CD4-positive, alpha-beta memory T cell (primary cell): ENCODE measurements around the gene DALRD3. TPM values are rescaled to one million over a fixed set of nuclear protein-coding genes. Genes with fewer than 3 reads are reported as not detected.

ENCODE experiments used
- CTCF ChIA-PET: fragments of 350-600 bp; sonication (Branson Sonifier 250); formaldehyde crosslinking; loops from one replicate; lab custom pipeline; 2021; ENCODE audit warnings: inconsistent platforms; ENCODE audit not compliant: partially characterized antibody; lab: Charles Lee
- POLR2A ChIA-PET: fragments of 350-600 bp; sonication (Branson Sonifier 250); formaldehyde crosslinking; loops from one replicate; lab custom pipeline; 2021; ENCODE audit not compliant: partially characterized antibody; lab: Charles Lee
- DNase-seq, 5 donors: peaks; one replicate each; pipeline versions ENCODE4 v3.0.0 to v3.0.0-alpha.2; 2020 to 2022; ENCODE audit warnings: mixed read lengths in 1 of 5
- H3K27ac ChIP-seq: one replicate; pipeline ENCODE4 v1.7.0; 2013; ENCODE audit warnings: low read depth, low read length
- H3K27me3 ChIP-seq: 2 replicates; pipeline ENCODE4 v1.7.0; 2013; ENCODE audit warnings: mild to moderate bottlenecking, low read length, moderate library complexity; ENCODE audit not compliant: insufficient read depth
- H3K36me3 ChIP-seq: 2 replicates; pipeline ENCODE4 v1.7.0; 2013; ENCODE audit warnings: mild to moderate bottlenecking, low read length, moderate library complexity; ENCODE audit not compliant: insufficient read depth
- H3K4me1 ChIP-seq: 2 replicates; pipeline ENCODE4 v1.7.0; 2013; ENCODE audit warnings: mild to moderate bottlenecking, low read length, moderate library complexity; ENCODE audit not compliant: insufficient read depth
- H3K4me3 ChIP-seq, 2 donors: one replicate each; pipeline ENCODE4 v1.7.0; 2013; ENCODE audit warnings: low read length in 2 of 2, mild to moderate bottlenecking in 1 of 2
- H3K9me3 ChIP-seq, 2 donors: one replicate each; pipeline ENCODE4 v1.7.0; 2013; ENCODE audit warnings: low read length in 2 of 2, control low read depth in 1 of 2; ENCODE audit not compliant: control insufficient read depth in 1 of 2
- H3K27ac Mint-ChIP-seq, 7 donors: one replicate each; pipeline ENCODE4 v1.8.0; 2020 to 2021; ENCODE audit warnings: mixed read lengths in 7 of 7, mild to moderate bottlenecking in 6 of 7, inconsistent platforms in 3 of 7, moderate library complexity in 3 of 7
- H3K27me3 Mint-ChIP-seq, 2 donors: one replicate each; pipeline ENCODE4 v1.8.0; 2020 to 2021; ENCODE audit warnings: mixed read lengths in 2 of 2
- H3K36me3 Mint-ChIP-seq, 2 donors: one replicate each; pipeline ENCODE4 v1.8.0; 2020 to 2021; ENCODE audit warnings: mixed read lengths in 2 of 2, inconsistent platforms in 1 of 2, mild to moderate bottlenecking in 1 of 2
- H3K4me1 Mint-ChIP-seq, 4 donors: one replicate each; pipeline ENCODE4 v1.8.0; 2020 to 2021; ENCODE audit warnings: mixed read lengths in 4 of 4, mild to moderate bottlenecking in 1 of 4
- H3K4me3 Mint-ChIP-seq, 8 donors: one replicate each; pipeline ENCODE4 v1.8.0; 2020 to 2021; ENCODE audit warnings: mixed read lengths in 8 of 8, mild to moderate bottlenecking in 7 of 8, moderate library complexity in 6 of 8, inconsistent platforms in 3 of 8
- H3K9me3 Mint-ChIP-seq, 8 donors: one replicate each; pipeline ENCODE4 v1.8.0; 2020 to 2021; ENCODE audit warnings: mixed read lengths in 8 of 8, mild to moderate bottlenecking in 5 of 8, inconsistent platforms in 3 of 8, moderate library complexity in 1 of 8
- intact Hi-C: fragments of 100-400 bp; cut with micrococcal nuclease; formaldehyde crosslinking; loops from one replicate; pipeline ENCODE4 v1.15.1; 2023
- polyA plus RNA-seq, 2 donors: library from polyadenylated mRNA; unstranded; fragments of 300-500 nt; fragmentation: Illumina TruSeq; gene quantifications; one replicate each; pipeline ENCODE4 v1.2.3, GENCODE V29; 2021
- total RNA-seq, 2 experiments: library from RNA; stranded (reverse); gene quantifications; one replicate each; pipeline ENCODE4 v1.2.3, GENCODE V29; 2021

The DALRD3 gene
- total and polyA plus RNA-seq, 4 experiments from 2014 or later, result 31.2 to 41.3 (median 32.5) TPM

DNA sequence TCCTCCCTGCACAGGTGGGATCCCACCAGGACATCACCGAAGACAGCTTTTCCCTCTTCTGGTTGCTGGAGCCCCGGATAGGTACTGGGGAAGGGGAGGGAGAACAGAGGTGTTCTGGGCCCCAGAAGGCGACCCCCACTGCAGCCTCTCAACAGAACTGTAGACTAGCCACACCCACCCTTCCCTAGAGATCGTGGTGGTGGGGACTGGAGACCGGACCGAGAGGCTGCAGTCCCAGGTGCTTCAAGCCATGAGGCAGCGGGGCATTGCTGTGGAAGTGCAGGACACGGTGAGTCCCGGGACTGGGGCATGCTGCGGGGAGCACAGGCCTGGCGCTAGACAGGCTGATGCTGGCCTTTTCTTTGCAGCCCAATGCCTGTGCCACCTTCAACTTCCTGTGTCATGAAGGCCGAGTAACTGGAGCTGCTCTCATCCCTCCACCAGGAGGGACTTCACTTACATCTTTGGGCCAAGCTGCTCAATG, 4.3 kb upstream of the DALRD3 start:
- POLR2A ChIA-PET, result interaction anchor here (0.6 to 17.6 kb wide), 16 partner anchors 10 to 722 kb away, joined by 3 to 629 read pairs (median 6); partner anchors contain the start of genes DALRD3, NME6, P4HTM and QRICH1
- H3K9me3 Mint-ChIP-seq, result peaks cover 0 to 1% (median 0%) of the 10 kb centered on the region in 8 donors
- peak overlapping the region; percentile 97 for H3K27ac ChIP-seq
- H3K4me1 ChIP-seq, result peaks cover 39% of the 10 kb centered on the region
- peaks cover 16 to 74% (median 38%) of the 10 kb centered on the region in 4 donors for H3K4me1 Mint-ChIP-seq
- H3K36me3 Mint-ChIP-seq, result peaks cover 21 to 46% of the 10 kb centered on the region in 2 donors
- peaks cover 38% of the 10 kb centered on the region for H3K36me3 ChIP-seq
- CTCF ChIA-PET, result interaction anchor here (1.1 to 15.4 kb wide), 9 partner anchors 9 to 148 kb away, joined by 3 to 216 read pairs (median 10); partner anchors contain the start of genes KLHDC8B, P4HTM, QRICH1 and WDR6
- DNase-seq, result no peak
- intact Hi-C loops, result loop anchor here (5.0 to 10.0 kb wide), 2 partner anchors 125 to 322 kb away; partner anchors contain the start of genes SLC25A20 and USP4
- H3K27me3 Mint-ChIP-seq, result no peaks in the 10 kb centered on the region
- no peaks in the 10 kb centered on the region for H3K27me3 ChIP-seq
- H3K9me3 ChIP-seq, result no peaks in the 10 kb centered on the region
- H3K4me3 Mint-ChIP-seq, result peak overlapping the region; percentile 94 to 98 (median 96)
- H3K4me3 ChIP-seq, result peak overlapping the region; percentile 65 to 98
- H3K27ac Mint-ChIP-seq, result peak overlapping the region; percentile 93 to 99 (median 98)

DNA sequence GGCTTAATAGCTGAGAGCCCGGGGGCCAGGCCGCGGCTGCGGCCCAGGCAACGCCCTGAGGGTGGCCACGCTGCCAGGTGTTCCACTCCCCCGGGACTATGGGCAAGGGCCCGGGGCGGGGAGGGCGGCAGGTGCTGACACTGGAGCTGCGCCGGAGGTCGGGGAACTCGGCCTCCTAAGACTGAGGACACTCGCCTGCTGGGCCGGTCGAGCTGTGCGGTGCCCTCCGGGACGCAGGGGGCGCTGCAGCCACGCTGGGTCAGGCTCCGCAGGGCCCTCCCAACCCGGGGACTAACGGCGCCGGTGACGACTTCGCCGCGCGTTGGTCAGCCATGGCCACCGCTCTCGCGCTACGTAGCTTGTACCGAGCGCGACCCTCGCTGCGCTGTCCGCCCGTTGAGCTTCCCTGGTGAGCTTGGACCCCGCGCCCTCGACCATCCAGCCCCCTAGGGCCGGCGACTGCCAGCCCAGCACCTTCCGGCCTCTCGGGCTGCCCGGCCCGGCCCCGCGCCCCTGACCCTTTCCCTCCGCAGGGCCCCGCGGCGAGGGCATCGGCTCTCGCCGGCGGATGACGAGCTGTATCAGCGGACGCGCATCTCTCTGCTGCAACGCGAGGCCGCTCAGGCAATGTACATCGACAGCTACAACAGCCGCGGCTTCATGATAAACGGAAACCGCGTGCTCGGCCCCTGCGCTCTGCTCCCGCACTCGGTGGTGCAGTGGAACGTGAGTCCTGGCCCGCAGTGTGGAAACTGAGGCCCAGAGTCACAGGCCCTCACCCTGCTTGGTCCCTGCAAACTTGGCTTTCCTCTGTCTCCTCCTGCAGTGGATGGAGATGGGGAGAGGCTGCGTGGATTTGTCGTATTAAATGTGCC, 3.7 kb upstream of the DALRD3 start, which contains the start of gene NDUFAF3:
Gene NDUFAF3 (plus strand): TSS at position 309 of the 875 bp plus-strand sequence. CDS start 24 bp downstream, at position 333.
- peak within 1 kb of the TSS; percentile 97 for H3K27ac ChIP-seq
- Mint-ChIP-seq H3K27me3 (no peaks in the 10 kb centered on the region), H3K4me3 (peak within 1 kb of the TSS; percentile 94 to 98 (median 96)), H3K27ac (peak within 1 kb of the TSS; percentile 93 to 99 (median 98)), H3K4me1 (peaks cover 16 to 74% (median 41%) of the 10 kb centered on the region in 4 donors), H3K9me3 (peaks cover 0 to 1% (median 0%) of the 10 kb centered on the region in 8 donors), H3K36me3 (peaks cover 19 to 46% of the 10 kb centered on the region in 2 donors)
- CTCF ChIA-PET, result interaction anchor here (0.9 to 15.4 kb wide), 13 partner anchors 9 to 582 kb away, joined by 3 to 216 read pairs (median 6); partner anchors contain the start of genes KLHDC8B, P4HTM, QRICH1 and TMA7
- POLR2A ChIA-PET, result interaction anchor here (0.6 to 22.1 kb wide), 34 partner anchors 1 to 918 kb away, joined by 3 to 629 read pairs (median 4); partner anchors contain the start of genes ARIH2, CCDC51, DALRD3 and IMPDH2
- H3K4me3 ChIP-seq, result peak within 1 kb of the TSS; percentile 65 to 98
- intact Hi-C loops, result loop anchor here (1.0 to 10.0 kb wide), 6 partner anchors 7 to 323 kb away; partner anchors contain the start of genes IMPDH2, P4HTM, QRICH1 and SLC25A20
- peaks cover 38% of the 10 kb centered on the region for H3K36me3 ChIP-seq
- DNase-seq, result peak; percentile 89 to 91 (median 90)
- no peaks in the 10 kb centered on the region for H3K27me3 ChIP-seq
- H3K4me1 ChIP-seq, result peaks cover 43% of the 10 kb centered on the region
- no peaks in the 10 kb centered on the region for H3K9me3 ChIP-seq

DNA sequence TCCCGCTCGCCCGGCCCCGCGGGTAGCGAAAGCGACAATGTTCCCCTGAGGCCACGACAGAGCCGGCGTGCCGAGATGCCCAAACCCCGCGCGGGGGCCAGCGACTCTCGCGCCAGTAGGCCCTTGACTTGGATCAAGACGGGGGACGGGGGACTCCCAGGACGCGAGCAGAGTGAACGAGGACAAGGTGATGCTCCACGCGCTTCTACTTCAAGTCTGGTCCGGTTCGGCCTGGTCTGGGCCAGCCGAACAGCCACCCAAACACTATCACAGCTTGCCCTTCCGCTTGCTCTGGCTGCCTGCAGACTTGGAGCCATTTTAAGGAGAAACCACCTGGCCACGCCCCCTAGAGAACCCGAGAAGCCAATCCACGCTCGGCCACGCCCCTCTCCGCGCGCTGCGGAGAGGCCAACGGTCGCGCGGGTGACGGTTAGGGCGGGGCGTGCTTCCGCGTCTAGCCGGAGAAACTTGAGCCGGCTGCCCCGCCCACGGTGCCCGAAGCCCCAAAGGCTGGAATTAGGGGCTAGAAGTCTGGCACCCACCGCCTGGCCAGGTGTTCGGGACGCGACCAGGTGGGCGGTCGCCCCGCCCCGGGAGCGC, 2.9 kb upstream of the DALRD3 start:
- Mint-ChIP-seq H3K9me3 (peaks cover 0 to 1% (median 0%) of the 10 kb centered on the region in 8 donors), H3K4me1 (peaks cover 16 to 74% (median 41%) of the 10 kb centered on the region in 4 donors), H3K27ac (peak overlapping the region; percentile 93 to 99 (median 98)), H3K4me3 (peak overlapping the region; percentile 94 to 98 (median 96)), H3K36me3 (peaks cover 18 to 45% of the 10 kb centered on the region in 2 donors), H3K27me3 (no peaks in the 10 kb centered on the region)
- H3K27me3 ChIP-seq, result no peaks in the 10 kb centered on the region
- H3K4me3 ChIP-seq, result peak overlapping the region; percentile 65 to 98
- H3K27ac ChIP-seq, result peak overlapping the region; percentile 97
- peak; percentile 98 for DNase-seq
- H3K4me1 ChIP-seq, result peaks cover 49% of the 10 kb centered on the region
- intact Hi-C loops, result loop anchor here (1.0 to 10.0 kb wide), 6 partner anchors 8 to 323 kb away; partner anchors contain the start of genes IMPDH2, P4HTM, QRICH1 and SLC25A20
- CTCF ChIA-PET, result interaction anchor here (0.9 to 15.4 kb wide), 13 partner anchors 10 to 581 kb away, joined by 3 to 216 read pairs (median 6); partner anchors contain the start of genes KLHDC8B, P4HTM, QRICH1 and TMA7
- POLR2A ChIA-PET, result interaction anchor here (0.8 to 22.1 kb wide), 31 partner anchors 0 to 918 kb away, joined by 3 to 629 read pairs (median 4); partner anchors contain the start of genes ARIH2, CCDC51, DALRD3 and IMPDH2
- peaks cover 34% of the 10 kb centered on the region for H3K36me3 ChIP-seq
- H3K9me3 ChIP-seq, result no peaks in the 10 kb centered on the region

DNA sequence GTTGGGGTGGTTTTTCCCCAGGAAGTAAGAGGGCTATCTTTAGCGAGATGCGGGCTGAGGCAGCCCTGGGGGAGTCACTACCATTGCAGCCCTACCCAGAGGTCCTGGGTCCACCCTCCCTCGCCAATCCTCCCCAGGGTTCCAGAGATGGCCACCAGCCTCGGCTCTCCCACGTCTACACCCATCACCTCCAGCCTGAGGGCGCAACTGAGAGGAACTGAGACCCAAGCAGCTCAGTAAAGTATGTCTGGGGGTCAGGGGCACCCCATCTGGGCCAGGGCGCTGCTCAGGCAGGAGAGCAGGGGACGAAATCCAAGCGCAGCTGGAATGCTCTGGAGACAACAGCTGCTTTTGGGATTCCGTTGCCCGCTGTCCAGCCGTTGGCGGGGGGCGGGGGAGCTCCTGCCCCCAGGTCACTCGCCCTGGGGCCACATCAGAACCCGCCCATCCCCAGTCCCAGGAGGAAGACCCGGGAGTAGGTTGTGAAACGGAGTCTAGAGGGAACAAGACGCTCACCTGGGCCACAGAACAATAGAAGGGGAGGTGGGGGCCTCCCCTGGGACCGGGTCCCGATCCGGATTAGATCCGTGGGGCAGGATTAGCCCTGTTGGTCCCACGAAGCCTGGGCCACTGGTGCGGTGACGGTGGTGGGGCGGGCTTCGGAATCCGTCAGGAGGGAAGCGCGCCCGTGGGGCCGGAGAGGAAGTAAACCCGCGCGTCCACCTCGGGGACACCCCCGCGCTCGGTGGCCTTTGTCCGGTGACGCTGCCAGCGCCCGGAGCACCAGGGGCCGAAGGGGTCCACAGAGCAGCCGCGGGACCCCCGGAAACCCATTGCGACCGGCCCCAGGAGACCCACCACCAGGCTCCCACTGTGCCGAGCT, 2.2 kb upstream of the DALRD3 start:
- H3K4me1 Mint-ChIP-seq, result peaks cover 16 to 71% (median 39%) of the 10 kb centered on the region in 4 donors
- Histone ChIP-seq H3K9me3 (no peaks in the 10 kb centered on the region), H3K27me3 (no peaks in the 10 kb centered on the region), H3K27ac (peak overlapping the region; percentile 97), H3K36me3 (peaks cover 34% of the 10 kb centered on the region), H3K4me1 (peaks cover 49% of the 10 kb centered on the region), H3K4me3 (peak overlapping the region; percentile 65 to 98)
- peaks cover 17 to 45% of the 10 kb centered on the region in 2 donors for H3K36me3 Mint-ChIP-seq
- H3K9me3 Mint-ChIP-seq, result peaks cover 0 to 1% (median 0%) of the 10 kb centered on the region in 8 donors
- intact Hi-C loops, result loop anchor here (1.0 to 10.0 kb wide), 6 partner anchors 9 to 324 kb away; partner anchors contain the start of genes IMPDH2, P4HTM, QRICH1 and SLC25A20
- CTCF ChIA-PET, result interaction anchor here (1.7 to 15.4 kb wide), 5 partner anchors 11 to 150 kb away, joined by 5 to 216 read pairs (median 18); partner anchors contain the start of genes KLHDC8B, P4HTM, QRICH1 and WDR6
- POLR2A ChIA-PET, result interaction anchor here (0.8 to 22.1 kb wide), 17 partner anchors 1 to 793 kb away, joined by 3 to 629 read pairs (median 7); partner anchors contain the start of genes DALRD3, IMPDH2, NDUFAF3 and NME6
- H3K27ac Mint-ChIP-seq, result peak overlapping the region; percentile 70 to 99 (median 93)
- no peak for DNase-seq
- no peaks in the 10 kb centered on the region for H3K27me3 Mint-ChIP-seq
- H3K4me3 Mint-ChIP-seq, result peak overlapping the region; percentile 94 to 98 (median 96)

DNA sequence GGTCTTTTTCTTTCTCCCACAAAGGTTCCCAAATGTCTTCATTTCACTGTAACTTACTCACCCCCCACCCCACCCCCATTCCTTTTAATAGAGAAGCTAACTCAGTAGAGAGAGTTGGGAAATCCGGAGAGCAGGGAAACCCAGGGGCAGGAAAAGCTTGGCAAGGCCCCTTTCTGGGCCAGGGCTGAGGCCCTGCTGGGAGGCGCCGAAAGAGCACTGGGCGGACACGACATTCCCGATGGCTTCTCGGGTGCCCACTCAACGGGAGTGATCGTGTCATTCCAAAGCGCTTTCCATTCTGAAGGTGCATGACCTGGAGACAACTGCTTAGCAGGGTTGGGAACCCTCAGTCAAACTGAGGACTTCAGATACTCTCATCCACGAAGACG, 1.6 kb upstream of the DALRD3 start:
- Histone ChIP-seq H3K4me1 (peaks cover 49% of the 10 kb centered on the region), H3K27ac (peak overlapping the region; percentile 97), H3K36me3 (peaks cover 34% of the 10 kb centered on the region), H3K4me3 (peak overlapping the region; percentile 65 to 98), H3K27me3 (no peaks in the 10 kb centered on the region), H3K9me3 (no peaks in the 10 kb centered on the region)
- Mint-ChIP-seq H3K9me3 (peaks cover 0 to 1% (median 0%) of the 10 kb centered on the region in 8 donors), H3K27me3 (no peaks in the 10 kb centered on the region), H3K27ac (peak overlapping the region; percentile 70 to 95 (median 88)), H3K36me3 (peaks cover 12 to 45% of the 10 kb centered on the region in 2 donors), H3K4me3 (peak overlapping the region; percentile 89 to 98 (median 95)), H3K4me1 (peaks cover 16 to 66% (median 37%) of the 10 kb centered on the region in 4 donors)
- POLR2A ChIA-PET, result interaction anchor here (0.7 to 22.1 kb wide), 7 partner anchors 1 to 310 kb away, joined by 3 to 629 read pairs (median 96); partner anchors contain the start of genes DALRD3, IMPDH2, NDUFAF3 and P4HTM
- CTCF ChIA-PET, result interaction anchor here (11.0 to 15.4 kb wide), 2 partner anchors 10 to 31 kb away, joined by 173 to 216 read pairs; partner anchors contain the start of genes P4HTM and WDR6
- DNase-seq, result no peak
- intact Hi-C loops, result loop anchor here (2.0 to 10.0 kb wide), 3 partner anchors 75 to 325 kb away; partner anchors contain the start of genes QRICH1, SLC25A20 and USP4
